Measurements from ENCODE around the gene CHSY1.
A peak's percentile ranks its signal among the peaks of the same experiment; 100 is the strongest.

CHSY1 gene

GRCh38 chr15:101210058-101210457 is 41.8 kb downstream of the CHSY1 start:
- TF ChIP-seq CTCF (IDR thresholded peaks at IDR 0.05) = no peak
- Histone ChIP-seq H3K9me3 (no peaks in the 10 kb centered on the region), H3K27me3 (no peaks in the 10 kb centered on the region), H3K4me3 (ENCODE audit: low read depth in 1 of 2, low read length in 1 of 2) (peak overlapping the region in 1 of 2 experiments; percentile 18), H3K36me3 (peaks cover 7% of the 10 kb centered on the region), H3K27ac (peak overlapping the region; percentile 92), H3K4me1 (ENCODE audit: control insufficient read depth in 1 of 2, insufficient read depth in 1 of 2, low read depth in 1 of 2, low read length in 1 of 2) (peaks cover 91 to 95% of the 10 kb centered on the region in 2 experiments)

- H3K27me3 ChIP-seq = no peaks in the 10 kb centered on the region
- no peaks in the 10 kb centered on the region for H3K9me3 ChIP-seq
- no peak overlapping the region for H3K4me3 ChIP-seq (ENCODE audit: low read depth in 1 of 2, low read length in 1 of 2)
- peaks cover 96 to 98% of the 10 kb centered on the region in 2 experiments for H3K4me1 ChIP-seq (ENCODE audit: control insufficient read depth in 1 of 2, insufficient read depth in 1 of 2, low read depth in 1 of 2, low read length in 1 of 2)
- peaks cover 7% of the 10 kb centered on the region for H3K36me3 ChIP-seq
- TF ChIP-seq CTCF (IDR thresholded peaks at IDR 0.05) = no peak
- peak overlapping the region; percentile 92 for H3K27ac ChIP-seq
Observed at GRCh38 chr15:101209285-101209845, 42.5 kb downstream of the CHSY1 start.

- peak overlapping the region; percentile 92 for H3K27ac ChIP-seq
- no peaks in the 10 kb centered on the region for H3K9me3 ChIP-seq
- peak overlapping the region; percentile 48 to 51 for H3K4me3 ChIP-seq (ENCODE audit: low read depth in 1 of 2, low read length in 1 of 2)
- peaks cover 96 to 98% of the 10 kb centered on the region in 2 experiments for H3K4me1 ChIP-seq (ENCODE audit: control insufficient read depth in 1 of 2, insufficient read depth in 1 of 2, low read depth in 1 of 2, low read length in 1 of 2)
- H3K36me3 ChIP-seq = no peaks in the 10 kb centered on the region
- TF ChIP-seq CTCF (IDR thresholded peaks at IDR 0.05) = no peak
- H3K27me3 ChIP-seq = no peaks in the 10 kb centered on the region
Observed at GRCh38 chr15:101207867-101208288, 44.0 kb downstream of the CHSY1 start.

- H3K9me3 ChIP-seq = no peaks in the 10 kb centered on the region
- H3K36me3 ChIP-seq = no peaks in the 10 kb centered on the region
- peaks cover 93 to 97% of the 10 kb centered on the region in 2 experiments for H3K4me1 ChIP-seq (ENCODE audit: control insufficient read depth in 1 of 2, insufficient read depth in 1 of 2, low read depth in 1 of 2, low read length in 1 of 2)
- no peaks in the 10 kb centered on the region for H3K27me3 ChIP-seq
- H3K4me3 ChIP-seq (ENCODE audit: low read depth in 1 of 2, low read length in 1 of 2) = no peak overlapping the region
- TF ChIP-seq CTCF (IDR thresholded peaks at IDR 0.05) = no peak
- H3K27ac ChIP-seq = peak overlapping the region; percentile 92
Observed at GRCh38 chr15:101206176-101206591, 45.7 kb downstream of the CHSY1 start.

GRCh38 chr15:101204739-101205535 is 46.9 kb downstream of the CHSY1 start:
- Histone ChIP-seq H3K27me3 (no peaks in the 10 kb centered on the region), H3K36me3 (no peaks in the 10 kb centered on the region), H3K9me3 (no peaks in the 10 kb centered on the region), H3K27ac (peak overlapping the region; percentile 74), H3K4me1 (ENCODE audit: control insufficient read depth in 1 of 2, insufficient read depth in 1 of 2, low read depth in 1 of 2, low read length in 1 of 2) (peaks cover 90 to 97% of the 10 kb centered on the region in 2 experiments), H3K4me3 (ENCODE audit: low read depth in 1 of 2, low read length in 1 of 2) (peak overlapping the region in 1 of 2 experiments; percentile 3)
- no peak for TF ChIP-seq CTCF (IDR thresholded peaks at IDR 0.05)

Measured in neutrophil (primary cell).